GM08714 (cell line): Measurements from ENCODE around the gene FUT1.
"Not testable (repeated sequence)": the region's sequence is repeated elsewhere in the genome, so short reads cannot be mapped to it uniquely, and the experiment has no call there.

Source experiments
- H3K4me3 ChIP-seq: fragments of 200-500 bp; sonication (Bioruptor generic); 2 replicates; pipeline ENCODE4 v1.5.1; 2014; ENCODE audit warnings: mild to moderate bottlenecking, low read length, inconsistent platforms
- ZNF274 ChIP-seq: IDR thresholded peaks from 2 replicates; pipeline ENCODE4 v1.6.1; 2012; ENCODE audit warnings: mild to moderate bottlenecking, low read depth, low read length

The FUT1 gene

GRCh38 chr19:48752496-48753365 is at the start of gene FUT1:
TSS of gene FUT1 (minus strand) at chr19:48752641. CDS start at chr19:48751281, 1,360 bp downstream.
- no peak for TF ChIP-seq ZNF274
- no peak within 1 kb of the TSS for H3K4me3 ChIP-seq

GRCh38 chr19:48799358-48800300 is 47.2 kb upstream of the FUT1 start:
- H3K4me3 ChIP-seq, result no peak overlapping the region
- no peak for TF ChIP-seq ZNF274

- H3K4me3 ChIP-seq, result no peak overlapping the region
- no peak for TF ChIP-seq ZNF274
Measured at GRCh38 chr19:48798937-48799336, 46.5 kb upstream of the FUT1 start.

GRCh38 chr19:48797103-48797502 is 44.7 kb upstream of the FUT1 start:
- no peak for TF ChIP-seq ZNF274
- no peak overlapping the region for H3K4me3 ChIP-seq

GRCh38 chr19:48796298-48797083 is 44.0 kb upstream of the FUT1 start:
- no peak overlapping the region for H3K4me3 ChIP-seq
- no peak for TF ChIP-seq ZNF274

GRCh38 chr19:48795685-48796070 is 43.2 kb upstream of the FUT1 start:
- no peak for TF ChIP-seq ZNF274
- no peak overlapping the region for H3K4me3 ChIP-seq

- TF ChIP-seq ZNF274, result no peak
- peak overlapping the region; percentile 52; the same call in 1 of the 2 replicates for H3K4me3 ChIP-seq
Measured at GRCh38 chr19:48795055-48795684, 42.7 kb upstream of the FUT1 start.

- H3K4me3 ChIP-seq, result no peak overlapping the region
- no peak for TF ChIP-seq ZNF274
Measured at GRCh38 chr19:48794291-48794690, 41.9 kb upstream of the FUT1 start.

- TF ChIP-seq ZNF274, result no peak
- no peak overlapping the region for H3K4me3 ChIP-seq
Measured at GRCh38 chr19:48793271-48793670, 40.8 kb upstream of the FUT1 start.

- H3K4me3 ChIP-seq, result not testable (repeated sequence)
Measured at GRCh38 chr19:48787331-48787730, 34.9 kb upstream of the FUT1 start.

GRCh38 chr19:48786422-48786821 is 34.0 kb upstream of the FUT1 start:
- not testable (repeated sequence) for H3K4me3 ChIP-seq

GRCh38 chr19:48784527-48784926 is 32.1 kb upstream of the FUT1 start:
- no peak overlapping the region for H3K4me3 ChIP-seq
- TF ChIP-seq ZNF274, result no peak

- TF ChIP-seq ZNF274, result no peak
- no peak overlapping the region for H3K4me3 ChIP-seq
Measured at GRCh38 chr19:48780631-48781391, 28.4 kb upstream of the FUT1 start.
